Islet of Langerhans (tissue), 1 donor: Measurements from ENCODE around the gene MYH9.
"Not testable (repeated sequence)": the region's sequence is repeated elsewhere in the genome, so short reads cannot be mapped to it uniquely, and the experiment has no call there.

Experiments used
- FAIRE-seq: peaks from one replicate; lab custom pipeline; 2011; peaks lifted over from hg19 to GRCh38; lab: Jason Lieb, UNC

Gene MYH9

DNA sequence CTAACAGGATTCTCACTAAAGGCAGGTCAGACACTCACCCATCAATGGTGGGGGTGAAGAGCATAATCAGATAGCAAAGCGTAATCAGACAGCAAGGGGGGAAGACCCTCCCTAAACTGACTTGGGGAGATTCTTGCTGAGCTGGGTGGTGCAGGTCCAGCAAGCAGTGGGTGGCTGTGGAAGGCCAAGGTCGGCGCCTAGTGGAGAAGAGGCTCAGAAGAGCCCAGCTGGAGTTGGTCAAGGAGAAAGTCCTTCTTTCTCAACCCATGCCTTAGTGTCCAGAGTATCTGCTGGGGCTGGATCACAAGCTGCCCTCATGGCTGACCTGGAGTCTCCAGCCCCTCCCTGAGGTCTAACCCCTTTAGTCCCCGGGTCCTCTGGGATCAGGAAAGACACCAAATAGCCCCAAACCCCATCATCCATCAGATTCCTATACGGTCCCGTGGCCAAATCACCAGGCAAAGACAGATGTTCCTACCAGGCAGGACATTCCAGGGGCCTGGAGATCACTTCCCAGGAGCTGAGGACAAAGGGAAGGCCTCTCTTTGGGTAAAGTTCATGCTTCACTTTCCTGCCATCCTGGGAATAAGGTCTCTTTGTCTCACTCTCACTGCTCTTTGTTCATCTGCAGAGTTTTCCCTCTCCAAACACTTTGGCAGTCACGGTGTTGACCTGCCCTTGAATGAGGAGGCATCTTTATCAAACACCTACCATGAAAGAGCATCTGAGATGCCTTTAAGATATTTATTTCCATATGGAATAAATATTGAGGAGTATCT, 123.7 kb downstream of the MYH9 start:
- not testable (repeated sequence) for FAIRE-seq

GRCh38 chr22:36263216-36263673, 124.5 kb downstream of the MYH9 start:
- FAIRE-seq = not testable (repeated sequence)

DNA sequence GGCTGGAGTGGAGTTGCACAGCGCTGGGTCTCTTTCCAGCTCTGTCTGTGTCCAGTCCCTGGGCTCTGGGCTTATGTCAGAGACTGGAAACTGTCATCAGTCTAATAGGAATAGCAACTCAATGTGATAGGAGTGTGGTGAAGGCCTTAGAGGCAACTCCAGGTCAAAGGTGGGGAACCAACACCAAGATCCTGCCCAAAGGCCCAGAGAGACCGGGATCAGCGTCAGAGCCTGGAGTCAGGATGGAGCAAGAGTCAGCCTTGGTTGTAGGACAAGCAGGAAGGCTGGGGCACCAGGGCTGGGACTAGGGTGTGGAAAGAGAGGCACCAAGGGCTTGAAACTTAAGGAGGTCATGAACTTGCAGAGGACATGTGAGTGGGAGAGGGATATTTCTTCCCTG, 125.5 kb downstream of the MYH9 start:
- not testable (repeated sequence) for FAIRE-seq

- FAIRE-seq = not testable (repeated sequence)
Observed at GRCh38 chr22:36261675-36262074, 126.1 kb downstream of the MYH9 start.

- FAIRE-seq = no peak
Observed at GRCh38 chr22:36259615-36260300, 128.0 kb downstream of the MYH9 start.

DNA sequence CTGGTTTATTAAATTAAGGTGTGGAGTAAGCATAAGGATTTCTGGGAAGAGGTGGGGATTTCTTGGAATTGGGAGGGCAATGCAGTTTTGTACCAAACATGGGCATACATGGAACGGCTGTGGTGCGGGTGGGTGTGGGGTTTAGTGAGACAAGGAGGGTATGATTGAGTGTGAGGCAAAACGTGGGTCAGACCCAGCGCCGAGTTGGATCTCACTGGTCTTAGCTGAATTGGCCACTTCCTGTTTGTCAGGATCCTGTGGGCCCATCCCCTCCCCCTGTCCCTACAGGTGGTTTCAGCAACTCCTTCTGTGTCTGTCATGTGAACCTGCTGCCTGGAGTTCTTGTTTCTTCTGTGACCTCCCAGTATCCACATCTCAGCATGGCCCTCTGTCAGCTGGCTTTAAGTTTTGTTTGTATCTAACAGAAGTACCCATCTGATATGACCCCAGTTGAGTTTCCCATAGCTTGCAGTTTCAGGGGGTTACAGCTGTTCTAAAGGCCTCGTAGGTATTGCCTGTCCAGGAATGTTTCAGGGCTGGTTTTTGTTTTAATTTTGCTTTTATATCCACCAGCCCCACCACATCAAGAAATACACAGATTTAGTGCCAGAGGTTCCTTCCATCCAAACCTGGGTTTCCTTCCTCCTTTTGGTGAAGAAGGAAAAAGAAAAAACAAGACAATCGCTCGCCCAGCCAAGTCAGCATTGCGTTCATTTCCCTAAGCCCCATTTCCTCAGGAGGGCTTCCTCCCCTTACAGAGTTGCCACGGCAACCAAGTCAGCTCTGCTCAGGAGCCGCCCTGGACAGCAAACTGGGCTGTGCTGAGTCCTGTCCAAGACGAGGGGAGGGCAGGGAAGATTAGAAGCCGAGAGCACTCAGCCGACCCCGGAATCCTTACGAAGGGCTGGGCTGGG, 128.8 kb downstream of the MYH9 start:
- FAIRE-seq = no peak

GRCh38 chr22:36257948-36258670, 129.7 kb downstream of the MYH9 start:
- FAIRE-seq = no peak

- FAIRE-seq = no peak
Observed at GRCh38 chr22:36257308-36257707, 130.5 kb downstream of the MYH9 start.

GRCh38 chr22:36256478-36256877, 131.3 kb downstream of the MYH9 start:
- FAIRE-seq = no peak

DNA sequence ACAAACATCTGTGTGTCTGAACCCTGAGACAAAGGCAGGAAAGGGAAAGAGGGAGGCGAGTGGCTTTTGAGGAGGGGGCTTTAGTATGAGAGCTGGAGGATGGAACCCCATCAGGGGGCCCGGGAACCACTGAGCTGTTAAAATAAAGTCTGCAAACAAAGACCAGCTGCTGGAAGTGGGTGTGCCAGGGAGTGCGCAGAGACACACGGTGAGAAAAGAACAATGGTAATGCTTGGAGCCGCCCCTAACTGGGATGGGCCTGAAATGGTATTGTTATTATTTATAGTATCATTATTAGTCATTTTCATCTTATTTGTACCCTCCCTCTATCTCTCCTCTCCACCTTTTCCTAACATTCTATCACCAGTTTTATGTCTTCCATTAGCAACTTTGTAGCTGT, 132.2 kb downstream of the MYH9 start:
- not testable (repeated sequence) for FAIRE-seq

- FAIRE-seq = no peak
Observed at GRCh38 chr22:36253523-36254490, 134.0 kb downstream of the MYH9 start.

DNA sequence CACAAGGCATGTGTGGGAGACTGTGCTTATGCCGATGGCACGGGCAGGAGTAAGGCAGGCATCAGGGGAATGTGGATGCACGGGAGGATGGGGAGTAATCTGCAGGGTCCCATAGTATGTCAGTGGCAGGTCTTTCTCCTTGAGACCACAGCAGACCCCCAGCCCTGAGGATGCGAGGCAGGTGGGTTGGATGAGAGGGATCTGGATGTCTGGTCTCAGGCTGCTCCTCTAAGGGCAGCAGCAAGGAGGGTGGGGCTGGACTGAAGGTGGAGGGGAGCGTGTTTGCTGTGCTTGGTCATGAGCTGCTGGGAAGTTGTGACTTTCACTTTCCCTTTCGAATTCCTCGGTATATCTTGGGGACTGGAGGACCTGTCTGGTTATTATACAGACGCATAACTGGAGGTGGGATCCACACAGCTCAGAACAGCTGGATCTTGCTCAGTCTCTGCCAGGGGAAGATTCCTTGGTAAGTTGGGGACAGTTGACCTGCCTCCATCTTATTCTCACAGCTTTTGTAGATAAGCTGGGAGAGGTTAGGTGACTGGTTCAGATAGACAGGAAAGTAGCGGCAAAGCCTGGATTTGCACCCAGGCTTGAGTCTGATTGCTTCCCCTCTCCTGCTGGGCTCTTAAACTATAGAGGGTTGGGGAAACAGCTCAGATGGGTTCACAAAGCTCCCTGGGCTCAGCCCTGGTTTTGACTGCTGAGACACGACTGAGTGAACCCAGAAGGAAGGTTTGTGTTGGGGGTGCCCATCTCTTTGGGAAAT, 134.8 kb downstream of the MYH9 start, which contains the start of gene APOL1:
Gene APOL1 (plus strand): TSS at position 380 of the 769 bp plus-strand sequence. CDS start 1,823 bp downstream, outside the sequence.
- no peak for FAIRE-seq

DNA sequence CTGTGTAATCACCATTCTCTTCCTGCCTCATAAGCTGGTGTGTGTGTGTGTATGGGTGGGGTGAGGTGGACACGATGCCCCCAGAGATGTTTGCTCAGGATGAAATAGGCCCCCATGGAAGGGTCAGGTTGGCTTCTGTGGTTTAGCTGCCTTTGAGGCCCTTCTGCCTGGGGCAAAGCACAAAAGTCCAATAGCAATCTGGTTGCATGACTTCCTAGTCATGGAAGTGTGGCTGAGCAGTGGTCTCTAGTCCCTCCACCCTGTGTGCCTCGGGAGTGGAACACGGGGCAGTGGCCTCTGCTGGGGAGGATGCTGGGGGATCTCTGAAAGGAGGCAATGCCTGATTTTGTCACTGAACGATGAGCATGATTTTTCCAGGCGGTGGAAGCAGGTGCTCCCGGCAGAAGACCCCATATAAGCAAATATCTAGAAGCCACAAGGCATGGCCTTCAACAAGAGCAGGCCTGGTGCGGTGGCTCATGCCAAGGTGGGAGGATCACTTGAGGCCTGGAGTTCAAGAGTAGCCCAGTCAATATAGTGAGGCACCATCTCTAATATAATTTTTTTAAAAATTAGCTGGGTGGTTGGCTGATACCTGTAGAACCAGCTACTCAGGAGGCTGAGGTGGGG, 135.7 kb downstream of the MYH9 start:
- FAIRE-seq = not testable (repeated sequence)

DNA sequence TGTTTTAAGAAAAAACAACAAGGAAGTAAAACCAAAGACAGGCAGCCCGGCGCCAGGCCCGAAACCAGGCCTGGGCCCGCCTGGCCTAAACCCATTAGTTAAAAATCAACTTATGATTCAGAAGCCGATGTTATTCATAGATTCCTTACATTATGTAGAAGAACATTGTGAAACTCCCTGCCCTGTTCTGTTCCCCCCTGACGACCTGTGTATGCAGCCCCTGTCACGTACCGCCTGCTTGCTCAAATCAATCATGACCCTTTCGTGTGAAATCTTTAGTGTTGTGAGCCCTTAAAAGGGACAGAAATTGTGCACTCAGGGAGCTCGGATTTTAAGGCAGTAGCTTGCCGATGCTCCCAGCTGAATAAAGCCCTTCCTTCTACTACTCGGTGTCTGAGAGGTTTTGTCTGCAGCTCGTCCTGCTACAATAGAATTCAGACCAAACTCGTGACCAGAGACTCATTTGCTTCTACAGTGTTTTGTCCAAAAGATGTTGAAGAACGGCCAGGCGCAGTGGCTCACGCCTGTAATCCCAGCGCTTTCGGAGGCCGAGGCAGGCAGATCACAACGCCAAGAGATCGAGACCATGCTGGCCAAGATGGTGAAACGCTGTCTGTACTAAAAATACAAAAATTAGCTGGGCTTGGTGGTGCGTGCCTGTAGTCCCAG, 137.3 kb downstream of the MYH9 start:
- not testable (repeated sequence) for FAIRE-seq

GRCh38 chr22:36249160-36249559, 138.6 kb downstream of the MYH9 start:
- no peak for FAIRE-seq

DNA sequence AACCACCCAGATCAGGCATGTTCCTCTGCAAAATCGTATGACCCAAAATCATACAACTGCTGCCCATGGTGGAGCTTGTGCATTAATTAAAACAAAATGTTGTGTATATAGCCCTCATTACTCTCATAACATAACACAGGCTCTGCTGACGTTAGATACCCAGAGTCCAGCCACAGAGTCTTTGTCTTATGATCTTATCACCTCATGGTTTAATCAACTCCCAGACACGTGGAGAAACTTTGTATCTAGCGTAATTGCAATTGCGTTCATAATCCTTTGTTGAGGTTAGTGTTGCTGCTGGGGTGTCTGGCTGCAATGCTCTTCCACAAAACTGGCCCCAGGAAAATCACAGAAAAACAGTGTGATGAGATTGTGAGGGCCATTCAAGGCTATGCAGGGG, 139.8 kb downstream of the MYH9 start:
- FAIRE-seq = no peak

DNA sequence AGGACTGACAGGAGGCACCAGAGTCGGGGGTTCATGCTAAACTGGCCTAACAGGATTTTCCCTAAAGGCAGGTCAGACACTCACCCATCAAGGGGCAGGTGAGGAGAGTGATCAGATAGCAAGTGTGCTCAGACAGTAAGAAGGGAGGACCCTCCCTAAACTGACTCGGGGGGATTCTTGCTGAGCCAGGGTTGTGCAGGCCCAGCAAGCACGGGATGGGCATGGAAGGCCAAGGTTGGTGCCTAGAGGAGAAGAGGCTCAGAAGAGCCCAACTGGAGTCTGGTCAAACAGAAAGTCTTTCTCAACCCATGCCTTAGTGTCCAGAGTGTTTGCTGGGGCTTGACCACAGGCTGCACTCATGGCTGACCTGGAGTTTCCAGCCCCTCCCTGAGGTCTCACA, 141.0 kb downstream of the MYH9 start:
- no peak for FAIRE-seq

GRCh38 chr22:36245805-36246356, 141.9 kb downstream of the MYH9 start:
- no peak for FAIRE-seq
